Measurements from ENCODE around the gene EVI5.
A peak's percentile ranks its signal among the peaks of the same experiment; 100 is the strongest.

The EVI5 gene

DNA sequence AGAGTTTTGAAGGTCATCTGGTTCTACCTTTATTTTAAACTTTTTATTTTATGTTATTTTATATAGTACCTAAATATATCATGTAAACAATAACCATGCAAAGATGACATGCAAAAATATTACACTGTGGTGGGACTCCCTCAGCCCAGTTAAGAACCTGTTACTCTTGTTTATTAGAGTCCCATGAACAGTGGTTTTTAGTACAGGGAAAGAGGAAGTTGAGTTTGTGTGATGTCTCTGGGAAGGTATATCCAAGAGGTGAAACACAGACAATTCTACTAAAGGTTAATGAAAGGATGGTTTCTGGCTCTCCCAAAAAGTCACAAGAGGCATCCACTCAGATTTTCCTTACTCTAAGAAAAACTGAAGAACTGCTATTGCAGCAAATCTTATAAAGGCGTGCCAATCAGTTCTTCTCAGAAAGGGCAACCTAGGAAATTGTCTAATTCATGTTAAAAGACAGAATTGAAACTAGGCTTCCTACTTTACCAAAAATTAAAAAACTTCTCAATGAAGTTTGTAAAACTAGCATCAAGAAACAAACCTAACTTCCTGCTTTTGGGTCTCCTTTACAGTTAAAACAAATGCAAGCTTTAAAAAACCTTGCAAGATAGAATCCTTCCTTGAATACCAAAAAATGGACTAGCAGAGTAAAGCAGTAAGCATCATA, 318.1 kb downstream of the EVI5 start:
- Histone ChIP-seq H3K4me2 (ENCODE audit: low read length) (no peak overlapping the region), H3K4me1 (ENCODE audit: low read length) (peaks cover 23% of the 10 kb centered on the region), H3K27me3 (ENCODE audit: low read depth, low read length) (no peaks in the 10 kb centered on the region), H4K20me1 (ENCODE audit: insufficient read depth, low read length) (no peaks in the 10 kb centered on the region), H2AFZ (ENCODE audit: low read depth, low read length) (no peak overlapping the region), H3K79me2 (ENCODE audit: low read length) (no peaks in the 10 kb centered on the region), H3K36me3 (replicated peaks; ENCODE audit: low read depth, low read length) (no peaks in the 10 kb centered on the region), H3K4me3 (ENCODE audit: low read length) (no peak overlapping the region), H3K9ac (ENCODE audit: low read length) (no peak overlapping the region), H3K9me3 (ENCODE audit: insufficient read depth, low read length) (no peaks in the 10 kb centered on the region), H3K27ac (ENCODE audit: low read length) (no peak overlapping the region)
- no peak for TF ChIP-seq EZH2phosphoT487 (IDR thresholded peaks at IDR 0.05; ENCODE audit: low read depth)
- TF ChIP-seq, protein P1, sequence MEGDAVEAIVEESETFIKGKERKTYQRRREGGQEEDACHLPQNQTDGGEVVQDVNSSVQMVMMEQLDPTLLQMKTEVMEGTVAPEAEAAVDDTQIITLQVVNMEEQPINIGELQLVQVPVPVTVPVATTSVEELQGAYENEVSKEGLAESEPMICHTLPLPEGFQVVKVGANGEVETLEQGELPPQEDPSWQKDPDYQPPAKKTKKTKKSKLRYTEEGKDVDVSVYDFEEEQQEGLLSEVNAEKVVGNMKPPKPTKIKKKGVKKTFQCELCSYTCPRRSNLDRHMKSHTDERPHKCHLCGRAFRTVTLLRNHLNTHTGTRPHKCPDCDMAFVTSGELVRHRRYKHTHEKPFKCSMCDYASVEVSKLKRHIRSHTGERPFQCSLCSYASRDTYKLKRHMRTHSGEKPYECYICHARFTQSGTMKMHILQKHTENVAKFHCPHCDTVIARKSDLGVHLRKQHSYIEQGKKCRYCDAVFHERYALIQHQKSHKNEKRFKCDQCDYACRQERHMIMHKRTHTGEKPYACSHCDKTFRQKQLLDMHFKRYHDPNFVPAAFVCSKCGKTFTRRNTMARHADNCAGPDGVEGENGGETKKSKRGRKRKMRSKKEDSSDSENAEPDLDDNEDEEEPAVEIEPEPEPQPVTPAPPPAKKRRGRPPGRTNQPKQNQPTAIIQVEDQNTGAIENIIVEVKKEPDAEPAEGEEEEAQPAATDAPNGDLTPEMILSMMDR (IDR thresholded peaks at IDR 0.05; ENCODE audit: low read depth, low read length): no peak

DNA sequence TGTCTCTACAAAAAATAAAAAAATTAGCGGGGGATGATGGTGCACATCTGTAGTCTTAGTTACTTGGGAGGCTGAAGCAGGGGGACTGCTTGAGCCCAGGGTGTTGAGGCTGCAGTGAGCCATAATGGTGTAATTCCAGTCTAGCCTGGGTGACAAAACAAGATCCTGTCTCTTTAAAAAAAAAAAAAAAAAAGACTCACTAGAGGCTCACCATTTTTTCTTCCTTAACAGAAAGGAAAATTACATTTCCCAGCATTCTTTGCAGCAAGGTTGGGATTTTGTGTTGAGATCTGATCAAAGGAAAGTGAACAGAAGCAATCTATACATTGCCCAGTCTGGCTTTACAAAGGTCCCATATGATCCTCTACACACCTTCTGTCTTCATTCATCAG, 319.7 kb downstream of the EVI5 start:
- TF ChIP-seq EZH2phosphoT487 (IDR thresholded peaks at IDR 0.05; ENCODE audit: low read depth): no peak
- TF ChIP-seq, protein P1 (IDR thresholded peaks at IDR 0.05; ENCODE audit: low read depth, low read length): no peak
- H3K27ac ChIP-seq (ENCODE audit: low read length): no peak overlapping the region

DNA sequence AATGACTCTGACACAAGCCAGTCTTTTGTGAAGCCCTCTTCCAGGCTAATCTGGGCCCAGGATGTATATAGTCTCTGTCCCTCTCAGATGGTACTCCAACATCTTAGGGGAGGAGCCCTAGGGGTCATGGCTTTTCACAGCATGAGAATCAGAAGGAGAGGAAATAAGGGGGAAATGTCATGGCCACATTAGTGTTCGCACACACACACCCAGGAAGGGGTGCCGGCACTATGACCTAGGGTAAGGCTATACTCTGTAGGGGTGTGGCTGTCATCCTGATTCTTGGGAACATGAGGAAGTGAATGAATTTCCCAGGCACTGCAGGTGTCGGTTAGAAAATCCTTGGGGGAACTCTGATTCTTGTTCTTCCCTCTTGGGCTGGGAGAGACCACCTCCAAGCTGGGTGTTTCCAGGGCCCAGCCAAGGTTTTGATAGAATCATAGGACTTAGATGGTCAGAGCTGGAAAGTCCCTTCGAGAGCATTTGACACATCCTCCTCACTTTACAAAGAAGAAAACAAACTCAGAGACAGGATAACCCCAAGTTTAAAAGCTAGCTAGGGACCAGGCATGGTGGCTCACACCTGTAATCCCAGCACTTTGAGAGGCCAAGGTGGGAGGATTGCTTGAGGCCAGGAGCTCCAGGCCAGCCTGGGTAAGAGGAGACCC, 320.2 kb downstream of the EVI5 start:
- Histone ChIP-seq H3K9ac (ENCODE audit: low read length) (no peak overlapping the region), H3K4me2 (ENCODE audit: low read length) (no peak overlapping the region), H3K27ac (ENCODE audit: low read length) (no peak overlapping the region), H3K4me3 (ENCODE audit: low read length) (no peak overlapping the region), H3K9me3 (ENCODE audit: insufficient read depth, low read length) (no peaks in the 10 kb centered on the region), H2AFZ (ENCODE audit: low read depth, low read length) (no peak overlapping the region), H3K4me1 (ENCODE audit: low read length) (peaks cover 31% of the 10 kb centered on the region), H3K27me3 (ENCODE audit: low read depth, low read length) (no peaks in the 10 kb centered on the region), H4K20me1 (ENCODE audit: insufficient read depth, low read length) (no peaks in the 10 kb centered on the region), H3K79me2 (ENCODE audit: low read length) (no peaks in the 10 kb centered on the region), H3K36me3 (replicated peaks; ENCODE audit: low read depth, low read length) (no peaks in the 10 kb centered on the region)
- no peak for TF ChIP-seq EZH2phosphoT487 (IDR thresholded peaks at IDR 0.05; ENCODE audit: low read depth)
- TF ChIP-seq, protein P1 (IDR thresholded peaks at IDR 0.05; ENCODE audit: low read depth, low read length): no peak

More for the DNA sequence above, 319.7 kb downstream of the EVI5 start:
- Histone ChIP-seq H3K36me3 (replicated peaks; ENCODE audit: low read depth, low read length) (no peaks in the 10 kb centered on the region), H3K27me3 (ENCODE audit: low read depth, low read length) (no peaks in the 10 kb centered on the region), H3K4me2 (ENCODE audit: low read length) (no peak overlapping the region), H3K4me1 (ENCODE audit: low read length) (peaks cover 31% of the 10 kb centered on the region), H4K20me1 (ENCODE audit: insufficient read depth, low read length) (no peaks in the 10 kb centered on the region), H3K9ac (ENCODE audit: low read length) (no peak overlapping the region), H3K79me2 (ENCODE audit: low read length) (no peaks in the 10 kb centered on the region), H2AFZ (ENCODE audit: low read depth, low read length) (no peak overlapping the region), H3K4me3 (ENCODE audit: low read length) (no peak overlapping the region), H3K9me3 (ENCODE audit: insufficient read depth, low read length) (no peaks in the 10 kb centered on the region)

DNA sequence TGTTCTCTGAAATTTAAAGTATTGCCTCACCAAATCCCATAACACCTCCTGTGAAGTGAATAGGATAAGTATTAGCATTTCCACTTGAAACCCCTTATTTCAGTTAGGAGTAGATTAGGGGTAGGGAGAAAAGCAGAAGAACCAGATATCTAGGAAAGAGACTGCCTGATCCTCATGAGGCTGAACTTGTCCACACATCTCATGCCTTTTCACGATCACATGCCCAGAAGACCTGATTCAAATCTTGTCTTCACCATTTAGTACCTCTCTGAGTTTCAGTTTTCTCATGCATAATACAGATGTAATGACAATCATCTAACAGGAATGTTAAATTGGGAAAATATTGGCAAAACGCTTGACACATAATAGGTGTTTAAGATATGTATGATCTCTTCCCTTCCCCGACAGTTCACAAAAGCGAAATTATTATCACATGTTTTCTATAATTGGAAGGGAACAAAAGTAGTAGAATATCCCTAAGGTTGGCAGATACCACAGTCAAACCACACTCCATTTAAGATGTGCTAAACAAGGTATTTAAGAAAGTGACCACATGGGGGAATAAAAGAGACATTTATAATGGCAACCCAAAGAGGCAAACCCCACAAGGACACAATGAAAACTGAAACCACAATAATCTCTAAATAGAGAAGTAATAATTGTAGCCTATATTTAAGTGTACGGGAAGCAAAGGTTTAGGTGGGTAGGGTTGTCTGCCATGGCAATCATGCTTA, 323.4 kb downstream of the EVI5 start:
- Histone ChIP-seq H3K79me2 (ENCODE audit: low read length) (no peaks in the 10 kb centered on the region), H3K27ac (ENCODE audit: low read length) (no peak overlapping the region), H4K20me1 (ENCODE audit: insufficient read depth, low read length) (no peaks in the 10 kb centered on the region), H3K9me3 (ENCODE audit: insufficient read depth, low read length) (no peaks in the 10 kb centered on the region), H3K27me3 (ENCODE audit: low read depth, low read length) (no peaks in the 10 kb centered on the region), H3K4me1 (ENCODE audit: low read length) (peaks cover 25% of the 10 kb centered on the region), H3K4me3 (ENCODE audit: low read length) (peak overlapping the region; percentile 31), H3K36me3 (replicated peaks; ENCODE audit: low read depth, low read length) (no peaks in the 10 kb centered on the region), H3K4me2 (ENCODE audit: low read length) (peak overlapping the region; percentile 55), H2AFZ (ENCODE audit: low read depth, low read length) (no peak overlapping the region), H3K9ac (ENCODE audit: low read length) (no peak overlapping the region)
- TF ChIP-seq EZH2phosphoT487 (IDR thresholded peaks at IDR 0.05; ENCODE audit: low read depth): no peak
- TF ChIP-seq, protein P1 (IDR thresholded peaks at IDR 0.05; ENCODE audit: low read depth, low read length): peak; percentile 23; the same call in 1 of the 2 replicates

All from OCI-LY3 (cell line).